ENCODE results near the gene ZFPM1.
A peak's percentile ranks its signal among the peaks of the same experiment; 100 is the strongest.

Gene ZFPM1

DNA sequence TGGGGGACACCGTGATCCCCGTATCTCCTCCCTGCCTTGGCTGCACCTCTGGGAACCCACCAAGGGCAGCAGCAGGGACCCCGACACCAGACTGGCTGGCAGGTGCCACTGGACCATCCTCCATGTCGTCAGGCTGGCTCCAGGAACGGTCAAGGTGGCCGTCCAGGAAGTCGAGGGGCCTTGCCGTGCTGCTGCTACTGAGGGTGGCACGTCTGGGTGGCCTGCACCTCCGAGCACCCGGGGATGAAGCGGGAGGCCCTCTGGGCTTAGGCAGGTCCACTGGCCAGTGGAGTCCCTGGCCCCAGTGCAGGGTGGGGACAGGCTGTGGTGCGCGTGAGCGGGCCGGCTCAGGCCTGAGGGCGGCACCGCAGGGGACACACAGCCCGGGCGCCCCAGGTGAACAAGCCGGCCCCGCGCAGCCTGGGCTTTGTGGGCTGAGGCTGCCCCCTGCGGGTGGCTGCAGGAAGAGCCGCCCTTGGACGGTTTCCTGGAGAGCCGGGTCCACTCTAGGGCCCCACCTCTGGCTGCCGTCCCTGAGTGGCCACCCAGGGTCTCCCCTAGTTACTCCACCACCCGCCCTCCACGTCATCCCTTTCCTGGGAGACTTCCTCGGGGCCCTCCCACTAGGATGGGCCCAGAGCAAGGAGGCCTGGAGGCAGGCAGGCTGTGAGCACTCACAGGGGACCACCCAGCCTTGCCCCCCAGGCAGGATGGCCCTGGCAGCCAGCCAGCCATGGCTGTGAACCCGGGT is 74.3 kb downstream of the ZFPM1 start:
- peaks cover 6% of the 10 kb centered on the region for H3K4me1 Mint-ChIP-seq
- no peak overlapping the region for H3K27ac Mint-ChIP-seq
- H3K36me3 Mint-ChIP-seq (ENCODE audit: low read depth) = peaks cover 6% of the 10 kb centered on the region
- no peak overlapping the region for H3K4me3 Mint-ChIP-seq
- H3K27me3 Mint-ChIP-seq (ENCODE audit: low read depth) = no peaks in the 10 kb centered on the region
- TF ChIP-seq CTCF (IDR thresholded peaks at IDR 0.05; ENCODE audit: unreplicated experiment in 3 of 3) = peak; percentile 85 to 91 (median 87)
- no peaks in the 10 kb centered on the region for H3K9me3 Mint-ChIP-seq

- no peaks in the 10 kb centered on the region for H3K9me3 Mint-ChIP-seq
- H3K27me3 Mint-ChIP-seq (ENCODE audit: low read depth) = no peaks in the 10 kb centered on the region
- H3K36me3 Mint-ChIP-seq (ENCODE audit: low read depth) = peaks cover 6% of the 10 kb centered on the region
- no peak overlapping the region for H3K27ac Mint-ChIP-seq
- TF ChIP-seq CTCF (IDR thresholded peaks at IDR 0.05; ENCODE audit: unreplicated experiment in 3 of 3) = no peak
- H3K4me1 Mint-ChIP-seq = peaks cover 6% of the 10 kb centered on the region
- H3K4me3 Mint-ChIP-seq = no peak overlapping the region
Measured at GRCh38 chr16:88527937-88528743, 75.1 kb downstream of the ZFPM1 start.

DNA sequence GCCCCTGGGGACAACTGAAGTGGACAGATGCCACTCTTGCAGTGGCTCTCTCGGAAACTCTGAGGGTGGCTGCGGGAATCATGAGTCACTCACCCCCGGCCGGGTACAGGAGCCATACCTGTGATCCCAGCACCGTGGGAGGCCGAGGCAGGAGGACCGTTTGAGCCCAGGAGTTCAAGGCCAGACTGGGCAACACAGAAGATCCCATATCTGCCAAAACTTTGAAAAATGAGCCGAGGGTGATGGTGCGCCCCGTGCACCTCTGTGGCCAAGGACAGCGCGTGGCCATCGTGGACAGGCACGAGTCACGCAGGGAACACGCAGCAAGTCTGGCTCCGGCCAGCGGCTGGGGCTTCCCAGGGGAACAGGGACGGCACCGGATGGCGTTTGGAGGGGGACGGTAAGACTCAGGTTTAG is 75.8 kb downstream of the ZFPM1 start:
- no peak for TF ChIP-seq CTCF (IDR thresholded peaks at IDR 0.05; ENCODE audit: unreplicated experiment in 3 of 3)
- no peaks in the 10 kb centered on the region for H3K27me3 Mint-ChIP-seq (ENCODE audit: low read depth)
- H3K36me3 Mint-ChIP-seq (ENCODE audit: low read depth) = peaks cover 6% of the 10 kb centered on the region
- no peak overlapping the region for H3K27ac Mint-ChIP-seq
- peak overlapping the region in 2 of 3 experiments; percentile 16 to 55 for H3K4me3 Mint-ChIP-seq
- peaks cover 6% of the 10 kb centered on the region for H3K4me1 Mint-ChIP-seq
- no peaks in the 10 kb centered on the region for H3K9me3 Mint-ChIP-seq

DNA sequence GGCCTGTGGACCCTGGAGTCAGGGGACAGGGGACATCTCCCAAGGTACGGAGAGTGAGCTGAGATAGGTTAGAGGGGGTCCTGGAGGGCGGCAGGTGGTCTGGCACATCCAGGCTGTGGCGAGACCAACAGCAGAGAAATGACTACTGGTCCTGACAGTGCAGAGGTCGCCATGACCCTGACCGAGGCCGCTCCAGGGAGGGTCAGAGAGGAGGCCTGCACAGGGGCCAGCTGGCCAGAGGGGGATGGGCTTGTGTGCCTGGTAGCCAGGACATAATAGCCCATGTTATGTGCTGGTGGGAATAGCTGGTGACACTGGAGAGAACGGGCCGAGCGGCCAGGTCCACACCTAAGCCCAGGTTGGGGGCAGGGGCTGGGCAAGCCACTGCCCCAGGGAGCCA is 76.5 kb downstream of the ZFPM1 start:
- Mint-ChIP-seq H3K4me3 (peak overlapping the region; percentile 37 to 61 (median 55)), H3K27ac (no peak overlapping the region), H3K36me3 (ENCODE audit: low read depth) (peaks cover 6% of the 10 kb centered on the region), H3K4me1 (peaks cover 6% of the 10 kb centered on the region), H3K9me3 (no peaks in the 10 kb centered on the region), H3K27me3 (ENCODE audit: low read depth) (no peaks in the 10 kb centered on the region)
- TF ChIP-seq CTCF (IDR thresholded peaks at IDR 0.05; ENCODE audit: unreplicated experiment in 3 of 3) = no peak

GRCh38 chr16:88530051-88530857 is 77.2 kb downstream of the ZFPM1 start:
- H3K4me3 Mint-ChIP-seq = peak overlapping the region; percentile 67 to 74 (median 70)
- peak overlapping the region; percentile 20 to 87 (median 83) for H3K27ac Mint-ChIP-seq
- peaks cover 6% of the 10 kb centered on the region for H3K36me3 Mint-ChIP-seq (ENCODE audit: low read depth)
- no peaks in the 10 kb centered on the region for H3K27me3 Mint-ChIP-seq (ENCODE audit: low read depth)
- no peaks in the 10 kb centered on the region for H3K9me3 Mint-ChIP-seq
- peaks cover 6% of the 10 kb centered on the region for H3K4me1 Mint-ChIP-seq
- no peak for TF ChIP-seq CTCF (IDR thresholded peaks at IDR 0.05; ENCODE audit: unreplicated experiment in 3 of 3)
